Spleen (tissue), 11 donors: ENCODE results near the gene RPRD1B. TPM values are rescaled to one million over a fixed set of nuclear protein-coding genes. Genes with fewer than 3 reads are reported as not detected.

Experiments used
- DNase-seq: peaks from one replicate; pipeline ENCODE4 v3.0.0-alpha.2; 2020
- H3K27ac ChIP-seq, 8 donors: fragments of 200-600 bp; sonication (generic) in 7 of 8; 1 replicate in 4 of 8; 2 replicates in 4 of 8; pipeline versions ENCODE4 v1.5.0 to v1.8.0; 2016 to 2021; ENCODE audit warnings: inconsistent platforms in 4 of 8, mild to moderate bottlenecking in 4 of 8, moderate library complexity in 1 of 8
- H3K27me3 ChIP-seq, 7 donors: fragments of 200-600 bp; sonication (generic) in 6 of 7; replicated peaks in 1 of 7; 1 replicate in 4 of 7; 2 replicates in 3 of 7; pipeline versions ENCODE4 v1.5.0 to v1.8.0; 2016 to 2021; ENCODE audit warnings: inconsistent platforms in 3 of 7, mild to moderate bottlenecking in 1 of 7
- H3K36me3 ChIP-seq, 6 donors: fragments of 200-600 bp; sonication (generic) in 5 of 6; 1 replicate in 4 of 6; 2 replicates in 2 of 6; pipeline versions ENCODE4 v1.5.0 to v1.8.0; 2016 to 2021; ENCODE audit warnings: inconsistent platforms in 2 of 6
- H3K4me1 ChIP-seq, 6 donors: fragments of 200-600 bp; sonication (generic) in 5 of 6; 1 replicate in 3 of 6; 2 replicates in 3 of 6; pipeline versions ENCODE4 v1.5.0 to v1.8.0; 2016 to 2021; ENCODE audit warnings: inconsistent platforms in 3 of 6
- H3K4me3 ChIP-seq, 8 donors: fragments of 200-600 bp; sonication (generic) in 7 of 8; 1 replicate in 4 of 8; 2 replicates in 4 of 8; pipeline versions ENCODE4 v1.5.0 to v1.8.0; 2016 to 2021; ENCODE audit warnings: inconsistent platforms in 4 of 8, mild to moderate bottlenecking in 4 of 8, moderate library complexity in 2 of 8
- H3K9me3 ChIP-seq, 8 donors: fragments of 200-600 bp; sonication (generic) in 7 of 8; 1 replicate in 4 of 8; 2 replicates in 4 of 8; pipeline versions ENCODE4 v1.5.0 to v1.8.0; 2016 to 2021; ENCODE audit warnings: inconsistent platforms in 4 of 8
- POLR2A ChIP-seq, 3 donors: fragments of 450-650 bp; IDR thresholded peaks; one replicate each; pipeline ENCODE4 v1.5.1; 2017; ENCODE audit warnings: antibody characterized with exemption in 3 of 3, mild to moderate bottlenecking in 1 of 3
- POLR2AphosphoS5 ChIP-seq, 3 donors: sonication (generic); formaldehyde crosslinking; IDR thresholded peaks; one replicate each; pipeline ENCODE4 v1.5.1; 2017; ENCODE audit warnings: antibody characterized with exemption in 3 of 3
- WGBS, 5 donors: extraction: QIAGEN DNeasy Blood & Tissue Kit in 3 of 5; methylation state at CpG; one replicate each; pipeline versions ENCODE4 v1.1.5 to v1.1.7; 2013 to 2018; 5-methylcytosine and 5-hydroxymethylcytosine counted together
- intact Hi-C: fragments of 100-400 bp; cut with DNase I; formaldehyde crosslinking; loops from one replicate; pipeline ENCODE4 v1.15.0; 2023; ENCODE audit warnings: low total_unique reads
- polyA plus RNA-seq, 3 donors: library from polyadenylated mRNA; stranded (reverse); fragments of 200-250 nt; gene quantifications; one replicate each; pipeline ENCODE4 v1.2.1, GENCODE V29; 2013
- total RNA-seq, 7 donors: library from RNA; depleted of rRNA in 3 of 7; stranded (reverse); fragments of >200 nt in 3 of 7; fragmentation: NEBNext Ultra II Directional in 4 of 7; extraction: Animal tissue kit (Norgen Biotek cat#: 25700) in 4 of 7; gene quantifications; one replicate each; pipeline versions ENCODE4 v1.1.0 to v1.2.1, GENCODE V29; 2016 to 2021
- TF ChIP-seq, protein P1 (sequence below), 11 experiments: fragments of 200-600 bp in 7 of 11; fragments of 450-650 bp in 4 of 11; sonication (generic) in 4 of 11; IDR thresholded peaks in 8 of 11; conservative IDR thresholded peaks in 3 of 11; 1 replicate in 7 of 11; 2 replicates in 4 of 11; pipeline versions ENCODE4 v1.4.0 to v1.8.0; 2016 to 2021; ENCODE audit warnings: antibody characterized with exemption in 11 of 11, inconsistent platforms in 4 of 11, mild to moderate bottlenecking in 1 of 11
- donor health status: healthy with polysubstance abuse.
- donor health status: DM: no; HTN: no; CAD: no; lungs with moderate emphysema.
- donor health status: DM: no; HTN: no; CAD: no.
- donor health status: Bipolar disorder and iron deficiency.
- donor health status: healthy.
- donor health status: DM: no; HTN: no; CAD: no.
- donor health status: DM: yes; HTN: yes; CAD: no.

Gene RPRD1B
- total and polyA plus RNA-seq, 10 donors: 7.1 to 42.0 (median 31.2) TPM

DNA sequence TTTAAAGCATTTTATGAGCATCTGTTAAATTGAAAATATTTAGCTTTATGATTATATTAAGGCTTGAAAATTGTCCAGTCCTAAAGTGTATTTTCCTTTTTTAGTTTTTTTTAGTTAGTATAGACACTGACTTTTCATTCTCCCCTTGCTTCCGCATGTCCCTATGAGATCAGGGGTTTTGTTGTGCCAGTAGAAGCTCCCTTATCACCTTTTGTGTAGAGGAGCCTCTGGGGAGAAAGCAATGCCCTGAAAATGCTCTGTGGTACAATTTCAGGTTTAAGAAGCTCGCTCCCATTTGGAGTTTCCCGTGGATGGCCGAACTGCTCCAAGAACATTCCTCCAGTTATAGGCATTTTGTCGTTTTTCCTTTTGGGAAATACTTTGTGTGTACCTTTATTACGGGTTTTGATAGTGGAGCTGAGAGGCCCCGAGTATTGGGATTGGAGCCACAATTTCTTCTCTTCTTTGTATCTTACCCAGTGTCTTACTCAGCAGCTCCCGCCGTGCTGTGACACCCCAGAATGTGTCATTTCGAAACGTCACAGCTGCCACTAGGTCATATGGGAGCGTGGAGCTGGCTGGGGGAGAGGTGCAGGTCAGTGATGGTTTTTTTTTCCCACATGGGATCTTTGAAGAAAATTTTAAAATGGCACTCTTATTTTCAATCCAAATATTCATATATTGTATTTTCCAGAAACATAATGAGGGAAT is 49.9 kb downstream of the RPRD1B start:
- 77 to 88% (median 79%) methylated on average over 12 of the region's 12 CpGs for WGBS, 5 donors
- Histone ChIP-seq H3K27me3 (no peaks in the 10 kb centered on the region), H3K36me3 (peaks cover 0 to 88% (median 36%) of the 10 kb centered on the region in 6 donors), H3K4me3 (no peak overlapping the region), H3K27ac (peak overlapping the region in 6 of 8 donors; percentile 4 to 52 (median 28)), H3K9me3 (peaks cover 0 to 4% (median 0%) of the 10 kb centered on the region in 8 donors), H3K4me1 (peaks cover 0 to 20% (median 8%) of the 10 kb centered on the region in 6 donors)
- no peak for DNase-seq
- intact Hi-C loops: no loop called here
- TF ChIP-seq, protein P1, sequence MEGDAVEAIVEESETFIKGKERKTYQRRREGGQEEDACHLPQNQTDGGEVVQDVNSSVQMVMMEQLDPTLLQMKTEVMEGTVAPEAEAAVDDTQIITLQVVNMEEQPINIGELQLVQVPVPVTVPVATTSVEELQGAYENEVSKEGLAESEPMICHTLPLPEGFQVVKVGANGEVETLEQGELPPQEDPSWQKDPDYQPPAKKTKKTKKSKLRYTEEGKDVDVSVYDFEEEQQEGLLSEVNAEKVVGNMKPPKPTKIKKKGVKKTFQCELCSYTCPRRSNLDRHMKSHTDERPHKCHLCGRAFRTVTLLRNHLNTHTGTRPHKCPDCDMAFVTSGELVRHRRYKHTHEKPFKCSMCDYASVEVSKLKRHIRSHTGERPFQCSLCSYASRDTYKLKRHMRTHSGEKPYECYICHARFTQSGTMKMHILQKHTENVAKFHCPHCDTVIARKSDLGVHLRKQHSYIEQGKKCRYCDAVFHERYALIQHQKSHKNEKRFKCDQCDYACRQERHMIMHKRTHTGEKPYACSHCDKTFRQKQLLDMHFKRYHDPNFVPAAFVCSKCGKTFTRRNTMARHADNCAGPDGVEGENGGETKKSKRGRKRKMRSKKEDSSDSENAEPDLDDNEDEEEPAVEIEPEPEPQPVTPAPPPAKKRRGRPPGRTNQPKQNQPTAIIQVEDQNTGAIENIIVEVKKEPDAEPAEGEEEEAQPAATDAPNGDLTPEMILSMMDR (IDR thresholded peaks at IDR 0.05 in 8 of 11, conservative IDR thresholded peaks at IDR 0.05 in 3 of 11): no peak
- TF ChIP-seq POLR2A (IDR thresholded peaks at IDR 0.05): no peak
- TF ChIP-seq POLR2AphosphoS5 (IDR thresholded peaks at IDR 0.05): no peak

DNA sequence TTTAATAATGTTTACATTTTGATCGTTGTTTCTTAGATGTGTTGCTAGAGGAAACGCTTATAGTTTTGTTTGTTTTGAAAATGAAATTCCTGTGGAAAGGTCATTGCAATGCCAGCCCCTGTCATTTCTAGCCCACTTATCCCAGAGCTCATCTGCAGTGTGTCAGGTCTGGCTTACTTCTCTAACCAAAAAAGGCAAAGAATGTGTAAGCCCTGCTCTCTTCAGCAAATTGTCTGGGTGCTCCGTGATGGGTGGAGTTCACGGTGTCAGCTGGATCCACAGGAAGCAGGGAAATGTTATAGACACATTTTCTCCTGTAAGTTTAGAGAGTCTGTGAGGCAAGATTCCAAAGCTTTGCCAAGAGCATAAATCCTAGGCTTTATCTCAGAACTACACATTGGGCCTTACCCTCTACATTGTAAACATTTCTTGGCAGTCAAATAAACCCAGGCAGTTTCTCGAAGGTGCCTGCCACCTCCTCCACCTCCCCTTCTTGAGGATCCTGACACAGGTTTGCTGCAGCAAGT is 50.9 kb downstream of the RPRD1B start:
- Histone ChIP-seq H3K27me3 (no peaks in the 10 kb centered on the region), H3K4me1 (peaks cover 0 to 24% (median 8%) of the 10 kb centered on the region in 6 donors), H3K9me3 (peaks cover 0 to 1% (median 0%) of the 10 kb centered on the region in 8 donors), H3K36me3 (peaks cover 0 to 88% (median 41%) of the 10 kb centered on the region in 6 donors), H3K27ac (peak overlapping the region in 5 of 8 donors; percentile 5 to 52 (median 46)), H3K4me3 (no peak overlapping the region)
- no peak for DNase-seq
- 58 to 81% (median 76%) methylated on average over 4 to 5 of the region's 5 CpGs for WGBS, 5 donors
- TF ChIP-seq POLR2AphosphoS5 (IDR thresholded peaks at IDR 0.05): peak in 1 of 3 donors; percentile 5
- no peak for TF ChIP-seq POLR2A (IDR thresholded peaks at IDR 0.05)
- intact Hi-C loops: no loop called here

DNA sequence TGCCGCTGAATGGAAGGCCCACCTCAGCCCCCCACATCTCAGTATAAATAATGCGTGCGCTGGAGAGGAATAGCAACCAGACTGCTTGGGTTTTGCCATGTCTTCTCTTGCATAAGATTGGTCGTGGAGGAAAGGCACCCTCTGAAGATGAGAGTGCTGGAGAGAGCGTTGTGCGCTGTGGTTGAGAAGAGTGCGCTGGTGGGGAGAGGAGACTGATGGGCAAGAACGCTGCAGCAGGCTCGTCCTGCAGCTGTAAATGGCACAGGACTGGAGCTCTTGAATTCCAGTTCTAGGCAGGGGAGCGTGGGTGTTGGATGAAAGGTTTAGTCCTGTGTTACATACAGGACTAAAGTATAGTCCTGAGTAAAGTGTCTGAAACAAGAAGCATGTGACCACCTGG is 51.5 kb downstream of the RPRD1B start:
- no peak for DNase-seq
- WGBS, 5 donors: 89 to 91% (median 90%) methylated on average over 10 of the region's 10 CpGs
- Histone ChIP-seq H3K27ac (peak overlapping the region in 5 of 8 donors; percentile 5 to 52 (median 46)), H3K4me3 (no peak overlapping the region), H3K27me3 (no peaks in the 10 kb centered on the region), H3K4me1 (peaks cover 0 to 28% (median 8%) of the 10 kb centered on the region in 6 donors), H3K9me3 (no peaks in the 10 kb centered on the region), H3K36me3 (peaks cover 0 to 89% (median 46%) of the 10 kb centered on the region in 6 donors)
- intact Hi-C loops: no loop called here
- TF ChIP-seq POLR2AphosphoS5 (IDR thresholded peaks at IDR 0.05): no peak
- TF ChIP-seq, protein P1 (IDR thresholded peaks at IDR 0.05 in 8 of 11, conservative IDR thresholded peaks at IDR 0.05 in 3 of 11): no peak
- TF ChIP-seq POLR2A (IDR thresholded peaks at IDR 0.05): no peak

DNA sequence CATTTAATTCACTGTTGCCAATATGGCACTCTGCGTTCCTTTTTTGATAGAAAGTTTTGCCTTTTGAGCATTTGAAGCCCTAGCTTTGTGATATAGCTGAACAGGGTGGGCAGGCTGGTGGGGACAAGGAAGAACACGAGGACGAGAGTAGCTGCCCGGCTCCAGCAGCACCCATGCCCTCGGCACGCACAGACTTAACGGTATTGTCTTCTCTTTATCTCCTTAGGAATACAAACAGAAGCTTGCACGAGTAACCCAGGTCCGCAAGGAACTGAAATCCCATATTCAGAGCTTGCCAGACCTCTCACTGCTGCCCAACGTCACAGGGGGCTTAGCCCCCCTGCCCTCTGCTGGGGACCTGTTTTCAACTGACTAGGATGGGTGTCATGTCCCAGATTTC is 56.0 kb downstream of the RPRD1B start:
- no peaks in the 10 kb centered on the region for H3K27me3 ChIP-seq
- no peaks in the 10 kb centered on the region for H3K9me3 ChIP-seq
- H3K4me3 ChIP-seq: no peak overlapping the region
- intact Hi-C loops: no loop called here
- WGBS, 5 donors: 90 to 97% (median 95%) methylated on average over 10 of the region's 10 CpGs
- H3K4me1 ChIP-seq: peaks cover 24 to 64% (median 35%) of the 10 kb centered on the region in 6 donors
- H3K27ac ChIP-seq: peak overlapping the region in 3 of 8 donors; percentile 32 to 90 (median 88)
- no peak for DNase-seq
- peaks cover 0 to 69% (median 46%) of the 10 kb centered on the region in 6 donors for H3K36me3 ChIP-seq
- TF ChIP-seq, protein P1 (IDR thresholded peaks at IDR 0.05 in 8 of 11, conservative IDR thresholded peaks at IDR 0.05 in 3 of 11): no peak
- TF ChIP-seq POLR2AphosphoS5 (IDR thresholded peaks at IDR 0.05): no peak
- TF ChIP-seq POLR2A (IDR thresholded peaks at IDR 0.05): no peak
